HAP-1 (cell line): ENCODE data around the gene SMAP2.

Experiments used
- DNase-seq, 2 experiments: peaks; one replicate each; pipeline ENCODE4 v3.0.0-alpha.2; 2016 to 2020; ENCODE audit warnings: low spot score in 2 of 2
- H3K27me3 ChIP-seq: fragments of 250-450 bp; sonication (Bioruptor Pico); 2 replicates; pipeline ENCODE4 v1.5.1; 2020; ENCODE audit warnings: low read depth, mild to moderate bottlenecking, moderate library complexity
- H3K36me3 ChIP-seq: fragments of 250-450 bp; sonication (Bioruptor Pico); replicated peaks from 2 replicates; pipeline ENCODE4 v1.5.1; 2020; ENCODE audit warnings: mild to moderate bottlenecking
- H3K4me1 ChIP-seq: fragments of 250-450 bp; sonication (Bioruptor Pico); 2 replicates; pipeline ENCODE4 v1.5.1; 2020; ENCODE audit warnings: mild to moderate bottlenecking
- H3K4me3 ChIP-seq: fragments of 250-450 bp; sonication (Bioruptor Pico); 2 replicates; pipeline ENCODE4 v1.5.1; 2020; ENCODE audit warnings: mild to moderate bottlenecking, moderate library complexity
- H3K9me3 ChIP-seq: fragments of 250-450 bp; sonication (Bioruptor Pico); 2 replicates; pipeline ENCODE4 v1.5.1; 2020; ENCODE audit warnings: mild to moderate bottlenecking, moderate library complexity
- in situ Hi-C: fragments of 300-500 bp; cut with MboI; formaldehyde crosslinking; loops from 3 replicates; pipeline ENCODE4 v1.14.3; 2020; ENCODE audit warnings: low sequenced_read_pairs, inconsistent platforms, mixed read lengths

SMAP2 gene

GRCh38 chr1:40353082-40353481 lies 20.4 kb upstream of the SMAP2 start:
- H3K27me3 ChIP-seq: no peaks in the 10 kb centered on the region
- no peak for DNase-seq
- no peaks in the 10 kb centered on the region for H3K4me1 ChIP-seq
- in situ Hi-C loops: no loop called here
- no peaks in the 10 kb centered on the region for H3K36me3 ChIP-seq
- peaks cover 6% of the 10 kb centered on the region for H3K9me3 ChIP-seq
- no peak overlapping the region for H3K4me3 ChIP-seq

- in situ Hi-C loops: no loop called here
- H3K9me3 ChIP-seq: peaks cover 6% of the 10 kb centered on the region
- DNase-seq: no peak
- no peaks in the 10 kb centered on the region for H3K27me3 ChIP-seq
- no peaks in the 10 kb centered on the region for H3K4me1 ChIP-seq
- H3K36me3 ChIP-seq: no peaks in the 10 kb centered on the region
- H3K4me3 ChIP-seq: no peak overlapping the region
Measured at GRCh38 chr1:40357625-40358024, 15.9 kb upstream of the SMAP2 start.

- Histone ChIP-seq H3K27me3 (no peaks in the 10 kb centered on the region), H3K4me3 (no peak overlapping the region), H3K36me3 (no peaks in the 10 kb centered on the region), H3K4me1 (no peaks in the 10 kb centered on the region), H3K9me3 (peaks cover 6% of the 10 kb centered on the region)
- in situ Hi-C loops: no loop called here
- no peak for DNase-seq
Measured at GRCh38 chr1:40360631-40361030, 12.9 kb upstream of the SMAP2 start.

- Histone ChIP-seq H3K36me3 (no peaks in the 10 kb centered on the region), H3K4me3 (no peak overlapping the region), H3K27me3 (no peaks in the 10 kb centered on the region), H3K4me1 (no peaks in the 10 kb centered on the region), H3K9me3 (peaks cover 6% of the 10 kb centered on the region)
- no peak for DNase-seq
- in situ Hi-C loops: no loop called here
Measured at GRCh38 chr1:40361201-40361600, 12.3 kb upstream of the SMAP2 start.

GRCh38 chr1:40361637-40362036 lies 11.9 kb upstream of the SMAP2 start:
- H3K9me3 ChIP-seq: peaks cover 6% of the 10 kb centered on the region
- no peaks in the 10 kb centered on the region for H3K36me3 ChIP-seq
- no peaks in the 10 kb centered on the region for H3K27me3 ChIP-seq
- in situ Hi-C loops: no loop called here
- no peaks in the 10 kb centered on the region for H3K4me1 ChIP-seq
- no peak overlapping the region for H3K4me3 ChIP-seq
- no peak for DNase-seq

- Histone ChIP-seq H3K4me3 (no peak overlapping the region), H3K36me3 (no peaks in the 10 kb centered on the region), H3K9me3 (peaks cover 3% of the 10 kb centered on the region), H3K4me1 (no peaks in the 10 kb centered on the region), H3K27me3 (no peaks in the 10 kb centered on the region)
- in situ Hi-C loops: no loop called here
- no peak for DNase-seq
Measured at GRCh38 chr1:40362199-40362598, 11.3 kb upstream of the SMAP2 start.

GRCh38 chr1:40362699-40363098 lies 10.8 kb upstream of the SMAP2 start:
- Histone ChIP-seq H3K4me1 (no peaks in the 10 kb centered on the region), H3K9me3 (peaks cover under 1% of the 10 kb centered on the region; the same call in 1 of the 2 replicates), H3K4me3 (no peak overlapping the region), H3K36me3 (no peaks in the 10 kb centered on the region), H3K27me3 (no peaks in the 10 kb centered on the region)
- in situ Hi-C loops: no loop called here
- DNase-seq: no peak

GRCh38 chr1:40363721-40364120 lies 9.8 kb upstream of the SMAP2 start:
- Histone ChIP-seq H3K4me3 (no peak overlapping the region), H3K36me3 (no peaks in the 10 kb centered on the region), H3K27me3 (no peaks in the 10 kb centered on the region), H3K9me3 (no peaks in the 10 kb centered on the region), H3K4me1 (no peaks in the 10 kb centered on the region)
- in situ Hi-C loops: no loop called here
- DNase-seq: no peak

- Histone ChIP-seq H3K36me3 (no peaks in the 10 kb centered on the region), H3K4me3 (no peak overlapping the region), H3K9me3 (no peaks in the 10 kb centered on the region), H3K27me3 (no peaks in the 10 kb centered on the region), H3K4me1 (peaks cover 4% of the 10 kb centered on the region)
- no peak for DNase-seq
- in situ Hi-C loops: no loop called here
Measured at GRCh38 chr1:40371707-40372258, 1.7 kb upstream of the SMAP2 start.

GRCh38 chr1:40372658-40373322 lies 737 bp upstream of the SMAP2 start:
- H3K4me3 ChIP-seq: no peak overlapping the region
- peaks cover 4% of the 10 kb centered on the region for H3K4me1 ChIP-seq
- in situ Hi-C loops: no loop called here
- no peaks in the 10 kb centered on the region for H3K27me3 ChIP-seq
- no peak for DNase-seq
- H3K36me3 ChIP-seq: no peaks in the 10 kb centered on the region
- no peaks in the 10 kb centered on the region for H3K9me3 ChIP-seq

- in situ Hi-C loops: no loop called here
- Histone ChIP-seq H3K27me3 (no peaks in the 10 kb centered on the region), H3K36me3 (no peaks in the 10 kb centered on the region), H3K9me3 (no peaks in the 10 kb centered on the region), H3K4me3 (no peak overlapping the region), H3K4me1 (peaks cover 4% of the 10 kb centered on the region)
- no peak for DNase-seq
Measured at GRCh38 chr1:40377512-40377911, 4.0 kb downstream of the SMAP2 start.

- H3K9me3 ChIP-seq: no peaks in the 10 kb centered on the region
- no peak overlapping the region for H3K4me3 ChIP-seq
- in situ Hi-C loops: no loop called here
- DNase-seq: no peak
- H3K4me1 ChIP-seq: no peaks in the 10 kb centered on the region
- H3K27me3 ChIP-seq: no peaks in the 10 kb centered on the region
- H3K36me3 ChIP-seq: no peaks in the 10 kb centered on the region
Measured at GRCh38 chr1:40379785-40380452, 6.4 kb downstream of the SMAP2 start.

- Histone ChIP-seq H3K4me1 (no peaks in the 10 kb centered on the region), H3K36me3 (no peaks in the 10 kb centered on the region), H3K27me3 (no peaks in the 10 kb centered on the region), H3K4me3 (no peak overlapping the region), H3K9me3 (no peaks in the 10 kb centered on the region)
- in situ Hi-C loops: no loop called here
- no peak for DNase-seq
Measured at GRCh38 chr1:40380817-40381216, 7.3 kb downstream of the SMAP2 start.

- Histone ChIP-seq H3K9me3 (no peaks in the 10 kb centered on the region), H3K36me3 (no peaks in the 10 kb centered on the region), H3K4me1 (no peaks in the 10 kb centered on the region), H3K4me3 (no peak overlapping the region), H3K27me3 (no peaks in the 10 kb centered on the region)
- DNase-seq: no peak
- in situ Hi-C loops: no loop called here
Measured at GRCh38 chr1:40381268-40382107, 8.0 kb downstream of the SMAP2 start.
